Measurements from ENCODE around the gene ZNF524. TPM values are rescaled to one million over a fixed set of nuclear protein-coding genes. Genes with fewer than 3 reads are reported as not detected.

Gene ZNF524
- total and polyA plus RNA-seq, 10 of the 15 experiments (the other 5 are each of a cell fraction or from before 2014, with no cell fraction given) = 0.47 to 18.6 (median 12.4) TPM; not detected in 1

DNA sequence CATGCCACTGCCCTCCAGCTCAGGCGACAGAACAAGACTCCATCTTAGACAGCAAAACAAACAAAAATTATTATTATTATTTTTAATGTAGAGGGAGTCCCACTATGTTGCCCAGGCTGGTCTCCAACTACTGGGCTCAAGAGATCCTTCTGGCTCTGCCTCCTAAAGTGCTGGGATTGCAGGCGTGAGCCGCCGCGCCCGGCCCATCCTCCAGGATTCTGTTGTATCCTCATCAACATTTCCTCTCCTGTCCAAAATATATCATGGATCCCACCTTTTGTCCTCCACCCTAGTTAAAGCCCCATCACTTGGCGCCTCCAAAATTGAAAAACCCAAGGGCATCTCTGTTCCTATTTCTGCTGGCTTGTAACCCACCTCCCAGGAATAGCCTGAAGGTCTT lies 23.0 kb downstream of the ZNF524 start (continued):
- TF ChIP-seq, protein P1, sequence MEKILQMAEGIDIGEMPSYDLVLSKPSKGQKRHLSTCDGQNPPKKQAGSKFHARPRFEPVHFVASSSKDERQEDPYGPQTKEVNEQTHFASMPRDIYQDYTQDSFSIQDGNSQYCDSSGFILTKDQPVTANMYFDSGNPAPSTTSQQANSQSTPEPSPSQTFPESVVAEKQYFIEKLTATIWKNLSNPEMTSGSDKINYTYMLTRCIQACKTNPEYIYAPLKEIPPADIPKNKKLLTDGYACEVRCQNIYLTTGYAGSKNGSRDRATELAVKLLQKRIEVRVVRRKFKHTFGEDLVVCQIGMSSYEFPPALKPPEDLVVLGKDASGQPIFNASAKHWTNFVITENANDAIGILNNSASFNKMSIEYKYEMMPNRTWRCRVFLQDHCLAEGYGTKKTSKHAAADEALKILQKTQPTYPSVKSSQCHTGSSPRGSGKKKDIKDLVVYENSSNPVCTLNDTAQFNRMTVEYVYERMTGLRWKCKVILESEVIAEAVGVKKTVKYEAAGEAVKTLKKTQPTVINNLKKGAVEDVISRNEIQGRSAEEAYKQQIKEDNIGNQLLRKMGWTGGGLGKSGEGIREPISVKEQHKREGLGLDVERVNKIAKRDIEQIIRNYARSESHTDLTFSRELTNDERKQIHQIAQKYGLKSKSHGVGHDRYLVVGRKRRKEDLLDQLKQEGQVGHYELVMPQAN (conservative IDR thresholded peaks at IDR 0.05) = no peak
- no peak for TF ChIP-seq ZNF24 (IDR thresholded peaks at IDR 0.05)
- no peak for TF ChIP-seq ATF7 (IDR thresholded peaks at IDR 0.05; ENCODE audit: low read depth)
- TF ChIP-seq, protein P2, sequence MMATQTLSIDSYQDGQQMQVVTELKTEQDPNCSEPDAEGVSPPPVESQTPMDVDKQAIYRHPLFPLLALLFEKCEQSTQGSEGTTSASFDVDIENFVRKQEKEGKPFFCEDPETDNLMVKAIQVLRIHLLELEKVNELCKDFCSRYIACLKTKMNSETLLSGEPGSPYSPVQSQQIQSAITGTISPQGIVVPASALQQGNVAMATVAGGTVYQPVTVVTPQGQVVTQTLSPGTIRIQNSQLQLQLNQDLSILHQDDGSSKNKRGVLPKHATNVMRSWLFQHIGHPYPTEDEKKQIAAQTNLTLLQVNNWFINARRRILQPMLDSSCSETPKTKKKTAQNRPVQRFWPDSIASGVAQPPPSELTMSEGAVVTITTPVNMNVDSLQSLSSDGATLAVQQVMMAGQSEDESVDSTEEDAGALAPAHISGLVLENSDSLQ (IDR thresholded peaks at IDR 0.05) = no peak

DNA sequence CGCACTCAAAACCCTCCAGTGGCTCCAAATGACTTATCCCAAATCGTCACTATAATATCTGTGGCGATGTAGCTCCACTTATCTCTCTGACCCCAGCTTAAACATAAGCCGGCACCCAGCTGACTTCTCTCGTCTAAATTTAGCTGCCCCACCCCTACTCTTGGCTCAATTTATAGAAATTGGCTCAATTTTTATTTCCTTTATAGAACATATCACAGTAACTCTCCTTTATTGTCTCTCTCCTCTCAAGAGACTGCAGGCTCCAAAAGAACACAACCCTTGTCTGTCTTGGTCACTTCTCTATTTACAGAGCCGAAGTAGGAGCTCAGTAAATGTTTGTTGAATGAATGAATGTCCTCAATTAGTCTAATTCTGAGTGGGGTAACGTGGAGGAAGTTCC lies 23.5 kb downstream of the ZNF524 start:
- Histone ChIP-seq H3K4me2 (ENCODE audit: control insufficient read depth, insufficient read depth) (peak overlapping the region; percentile 60), H3K79me2 (ENCODE audit: control insufficient read depth, insufficient read depth, low read length) (no peaks in the 10 kb centered on the region), H3K36me3 (ENCODE audit: control insufficient read depth in 2 of 2, insufficient read depth in 2 of 2, low read length in 1 of 2) (no peaks in the 10 kb centered on the region), H3K4me1 (ENCODE audit: control insufficient read depth, insufficient read depth, low read length) (peaks cover 9% of the 10 kb centered on the region; the same call in 1 of the 2 replicates), H2AFZ (ENCODE audit: control insufficient read depth, low read depth, low read length) (no peak overlapping the region), H3K4me3 (peak overlapping the region; percentile 33; the same call in 1 of the 2 replicates), H3K9me3 (replicated peaks; ENCODE audit: control insufficient read depth, insufficient read depth, low read length) (no peaks in the 10 kb centered on the region; the same call in 2 of the 3 replicates), H4K20me1 (ENCODE audit: control insufficient read depth, insufficient read depth) (no peaks in the 10 kb centered on the region), H3K9ac (ENCODE audit: control insufficient read depth, insufficient read depth, low read length) (no peak overlapping the region), H3K27me3 (replicated peaks in 1 of 2; ENCODE audit: control insufficient read depth in 2 of 2, insufficient read depth in 2 of 2, low read length in 1 of 2) (no peaks in the 10 kb centered on the region), H3K27ac (ENCODE audit: control insufficient read depth, insufficient read depth) (no peak overlapping the region)
- TF ChIP-seq CBFB (IDR thresholded peaks at IDR 0.05; ENCODE audit: low read depth) = 0 out of 2 replicates have a peak, but pooled peaks have one; percentile 0
- TF ChIP-seq NR2F1 (conservative IDR thresholded peaks at IDR 0.05) = no peak
- 55% methylated on average over 7 of the region's 7 CpGs for WGBS (ENCODE audit: insufficient coverage, insufficient replicate concordance, low lambda C conversion rate, missing lambda C conversion rate)
- SMC1A ChIA-PET (ENCODE audit: uncharacterized antibody, unreplicated experiment) = interaction anchor here (1.2 kb wide), 1 partner anchor 37 kb away, joined by 3 read pairs; no protein-coding TSS in a partner anchor
- RAD21 ChIA-PET (ENCODE audit: unreplicated experiment) = interaction anchor here (2.9 kb wide), 1 partner anchor 18 kb away, joined by 29 read pairs; the partner anchor contains the start of gene ZNF865
- CTCF ChIA-PET = interaction anchor here (2.2 to 7.9 kb wide), 3 partner anchors 10 to 109 kb away, joined by 7 to 76 read pairs (median 16); partner anchors contain the start of gene ZNF865
- ATAC-seq (no peak), FAIRE-seq (no peak), DNase-seq (ENCODE audit: low read depth, low spot score) (no peak)
- in situ Hi-C loops (cut with MboI) (no loop called here), intact Hi-C loops (cut with micrococcal nuclease; ENCODE audit: unreplicated experiment) (no loop called here)
- POLR2A ChIA-PET = interaction anchor here (0.6 to 2.8 kb wide), 7 partner anchors 10 to 1597 kb away, joined by 3 to 21 read pairs (median 7); partner anchors contain the start of genes CCDC106, FIZ1, U2AF2 and ZNF865
- BruUV-seq (replicated peaks) = TSS peak; percentile 77

All from GM12878 (cell line).